Measurements from ENCODE around the gene BTBD9. TPM values are rescaled to one million over a fixed set of nuclear protein-coding genes. Genes with fewer than 3 reads are reported as not detected.

The BTBD9 gene
- total RNA-seq, 1 experiment from 2014 or later: 8.9 TPM

DNA sequence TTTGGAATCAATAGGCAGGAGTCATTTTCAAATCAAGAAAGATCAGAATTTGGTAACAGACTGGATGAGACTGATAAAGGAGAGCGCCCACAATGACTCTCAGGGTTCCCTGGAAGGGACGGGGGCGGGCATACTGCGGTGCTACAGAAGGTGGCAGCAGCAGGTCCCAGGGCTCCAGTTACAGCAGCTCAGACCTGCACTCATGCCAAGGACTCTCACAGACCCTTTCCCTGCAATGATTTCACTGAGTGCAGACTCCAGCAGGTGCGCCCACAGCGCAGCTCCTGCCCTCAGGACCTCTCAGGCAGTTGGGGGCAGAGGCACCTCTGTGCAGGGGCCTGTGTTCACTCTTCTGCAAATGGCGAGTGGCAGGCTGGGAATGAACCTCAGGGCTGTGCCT lies 460.4 kb downstream of the BTBD9 start:
- H3K4me1 ChIP-seq (ENCODE audit: insufficient read depth, low read length): no peaks in the 10 kb centered on the region
- no CpG with 5 or more reads among the region's 7 CpGs for WGBS (ENCODE audit: extremely low coverage, insufficient read length, low lambda C conversion rate)
- H3K18ac ChIP-seq (ENCODE audit: insufficient read length, low read depth, low read length): no peak overlapping the region
- no peak overlapping the region for H4K91ac ChIP-seq (ENCODE audit: insufficient read length, low read depth, low read length)
- H3K9ac ChIP-seq (ENCODE audit: extremely low read depth, insufficient read length, low read length): no peak overlapping the region
- no peak overlapping the region for H3K4me3 Mint-ChIP-seq
- no peaks in the 10 kb centered on the region for H3K9me3 ChIP-seq (ENCODE audit: control insufficient read depth, low read depth, low read length)
- no peak overlapping the region for H3K23ac ChIP-seq (ENCODE audit: insufficient read length, low read depth, low read length)
- no peak overlapping the region for H2BK120ac ChIP-seq (ENCODE audit: low read depth, low read length, poor library complexity, severe bottlenecking)
- no peak overlapping the region for H4K5ac ChIP-seq (ENCODE audit: insufficient read length, low read depth, low read length)
- no peak overlapping the region for H4K8ac ChIP-seq (replicated peaks; ENCODE audit: insufficient read length, low read depth, low read length)
- no peaks in the 10 kb centered on the region for H4K20me1 ChIP-seq (ENCODE audit: control insufficient read depth, insufficient read depth, insufficient read length)
- no peak overlapping the region for H2BK20ac ChIP-seq (ENCODE audit: low read depth, low read length, poor library complexity, severe bottlenecking)
- H3T11ph ChIP-seq (ENCODE audit: low read length): no peak overlapping the region
- H2BK12ac ChIP-seq (ENCODE audit: insufficient read length, low read depth, low read length): no peak overlapping the region
- H2AFZ ChIP-seq (ENCODE audit: low read length): no peak overlapping the region
- no peaks in the 10 kb centered on the region for H3K27me3 Mint-ChIP-seq (ENCODE audit: low read depth)
- no peak overlapping the region for H3K4me2 ChIP-seq (ENCODE audit: insufficient read depth, insufficient read length, low read length)
- H3K14ac ChIP-seq (ENCODE audit: insufficient read depth, low read length): no peak overlapping the region
- TF ChIP-seq, protein P1, sequence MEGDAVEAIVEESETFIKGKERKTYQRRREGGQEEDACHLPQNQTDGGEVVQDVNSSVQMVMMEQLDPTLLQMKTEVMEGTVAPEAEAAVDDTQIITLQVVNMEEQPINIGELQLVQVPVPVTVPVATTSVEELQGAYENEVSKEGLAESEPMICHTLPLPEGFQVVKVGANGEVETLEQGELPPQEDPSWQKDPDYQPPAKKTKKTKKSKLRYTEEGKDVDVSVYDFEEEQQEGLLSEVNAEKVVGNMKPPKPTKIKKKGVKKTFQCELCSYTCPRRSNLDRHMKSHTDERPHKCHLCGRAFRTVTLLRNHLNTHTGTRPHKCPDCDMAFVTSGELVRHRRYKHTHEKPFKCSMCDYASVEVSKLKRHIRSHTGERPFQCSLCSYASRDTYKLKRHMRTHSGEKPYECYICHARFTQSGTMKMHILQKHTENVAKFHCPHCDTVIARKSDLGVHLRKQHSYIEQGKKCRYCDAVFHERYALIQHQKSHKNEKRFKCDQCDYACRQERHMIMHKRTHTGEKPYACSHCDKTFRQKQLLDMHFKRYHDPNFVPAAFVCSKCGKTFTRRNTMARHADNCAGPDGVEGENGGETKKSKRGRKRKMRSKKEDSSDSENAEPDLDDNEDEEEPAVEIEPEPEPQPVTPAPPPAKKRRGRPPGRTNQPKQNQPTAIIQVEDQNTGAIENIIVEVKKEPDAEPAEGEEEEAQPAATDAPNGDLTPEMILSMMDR (conservative IDR thresholded peaks at IDR 0.05): peak; percentile 41; the same call in 1 of the 3 replicates
- no peaks in the 10 kb centered on the region for H3K23me2 ChIP-seq (ENCODE audit: insufficient read length, low read depth, low read length, poor library complexity, severe bottlenecking)
- no peak overlapping the region for H3K56ac ChIP-seq (ENCODE audit: insufficient read length, low read depth, low read length)
- H3K79me2 ChIP-seq (ENCODE audit: insufficient read depth, low read length): no peaks in the 10 kb centered on the region
- H2BK15ac ChIP-seq (ENCODE audit: low read depth, low read length): no peak overlapping the region
- H3K27ac Mint-ChIP-seq: peak overlapping the region in 1 of 3 experiments; percentile 94; a peak in 1 of 7 replicates
- H2BK5ac ChIP-seq (ENCODE audit: insufficient read length, low read length): no peak overlapping the region
- H3K9me3 Mint-ChIP-seq: no peaks in the 10 kb centered on the region
- DNase-seq: peak; percentile 36
- no peaks in the 10 kb centered on the region for H3K27me3 ChIP-seq (ENCODE audit: insufficient read depth, low read length)
- H3K79me1 ChIP-seq (ENCODE audit: insufficient read depth, low read depth, low read length, poor library complexity, severe bottlenecking): no peaks in the 10 kb centered on the region
- H3K4me1 Mint-ChIP-seq: peaks cover 20 to 36% of the 10 kb centered on the region in 2 experiments
- H3K4ac ChIP-seq (ENCODE audit: low read depth, low read length): no peak overlapping the region
- H3K27ac ChIP-seq (ENCODE audit: insufficient read length, low read depth, low read length): no peak overlapping the region
- no peaks in the 10 kb centered on the region for H3K36me3 Mint-ChIP-seq (ENCODE audit: insufficient read depth in 1 of 3, low read depth in 3 of 3)
- no peak overlapping the region for H2AK5ac ChIP-seq (ENCODE audit: insufficient read length, low read length)

Data from H9 (cell line).